Keratinocyte (primary cell): ENCODE measurements around the gene AIFM3. TPM values are rescaled to one million over a fixed set of nuclear protein-coding genes. Genes with fewer than 3 reads are reported as not detected.

ENCODE experiments used
- DNase-seq: peaks from one replicate; pipeline ENCODE4 v3.0.0-alpha.2; 2011; ENCODE audit warnings: low read depth, missing footprints, low spot score
- FAIRE-seq: peaks from 2 replicates; lab custom pipeline; 2011; peaks lifted over from hg19 to GRCh38; lab: Jason Lieb, UNC
- H2AFZ ChIP-seq: 2 replicates; pipeline ENCODE4 v1.6.0; 2012; ENCODE audit warnings: low read length, control low read depth, inconsistent platforms; ENCODE audit not compliant: control insufficient read depth
- H3K27ac ChIP-seq: 2 replicates; pipeline ENCODE4 v1.5.1; 2011; ENCODE audit warnings: low read length; ENCODE audit not compliant: control insufficient read depth, insufficient read depth
- H3K27me3 ChIP-seq: 3 replicates; pipeline ENCODE4 v1.6.0; 2011; ENCODE audit warnings: low read length; ENCODE audit not compliant: control insufficient read depth, insufficient read depth; ENCODE audit errors: extremely low read depth
- H3K36me3 ChIP-seq, 2 experiments: 2 replicates in 1 of 2; 3 replicates in 1 of 2; pipeline ENCODE4 v1.5.1; 2011; ENCODE audit warnings: low read length in 2 of 2, mild to moderate bottlenecking in 1 of 2; ENCODE audit not compliant: control insufficient read depth in 2 of 2, insufficient read depth in 2 of 2; ENCODE audit errors: extremely low read depth in 1 of 2
- H3K4me1 ChIP-seq: 3 replicates; pipeline ENCODE4 v1.5.1; 2011; ENCODE audit warnings: low read length; ENCODE audit not compliant: control insufficient read depth, insufficient read depth; ENCODE audit errors: extremely low read depth
- H3K4me2 ChIP-seq: 3 replicates; pipeline ENCODE4 v1.6.0; 2011; ENCODE audit warnings: low read depth, low read length; ENCODE audit not compliant: control insufficient read depth, insufficient read depth; ENCODE audit errors: extremely low read depth
- H3K4me3 ChIP-seq, 3 experiments: fragments of 200-600 bp in 1 of 3; sonication (generic) in 1 of 3; 2 replicates in 2 of 3; 3 replicates in 1 of 3; pipeline ENCODE4 v1.5.1; 2011 to 2016; ENCODE audit warnings: low read length in 3 of 3, mild to moderate bottlenecking in 3 of 3, control low read depth in 2 of 3, inconsistent platforms in 1 of 3, low read depth in 1 of 3, mixed read lengths in 1 of 3, mixed run types in 1 of 3, moderate library complexity in 1 of 3; ENCODE audit not compliant: control insufficient read depth in 2 of 3, insufficient read depth in 2 of 3; ENCODE audit errors: extremely low read depth in 1 of 3
- H3K79me2 ChIP-seq: 2 replicates; pipeline ENCODE4 v1.6.0; 2012; ENCODE audit warnings: low read length; ENCODE audit not compliant: control insufficient read depth, insufficient read depth
- H3K9ac ChIP-seq: 3 replicates; pipeline ENCODE4 v1.6.0; 2011; ENCODE audit warnings: low read length; ENCODE audit not compliant: control insufficient read depth, insufficient read depth; ENCODE audit errors: extremely low read depth
- H3K9me1 ChIP-seq: 3 replicates; pipeline ENCODE4 v1.6.0; 2011; ENCODE audit warnings: low read length; ENCODE audit not compliant: control insufficient read depth, insufficient read depth; ENCODE audit errors: extremely low read depth
- H3K9me3 ChIP-seq: 2 replicates; pipeline ENCODE4 v1.5.1; 2012; ENCODE audit warnings: low read depth, low read length; ENCODE audit not compliant: control insufficient read depth
- H4K20me1 ChIP-seq: 3 replicates; pipeline ENCODE4 v1.6.0; 2011; ENCODE audit warnings: low read length; ENCODE audit not compliant: control insufficient read depth, insufficient read depth; ENCODE audit errors: extremely low read depth
- EZH2 ChIP-seq: IDR thresholded peaks from one replicate; pipeline ENCODE4 v1.6.1; 2012; ENCODE audit warnings: inconsistent platforms, mild to moderate bottlenecking, low read length, moderate library complexity
- dilution Hi-C: fragments of 300-500 bp; cut with MboI; formaldehyde crosslinking; loops from one replicate; pipeline ENCODE4 v1.7.0; 2020; ENCODE audit warnings: low sequenced_read_pairs; ENCODE audit not compliant: extremely low pct_ligation_motif_present
- polyA plus RNA-seq, 5 experiments: library from polyadenylated mRNA; depleted of rRNA in 3 of 5; stranded (reverse) in 3 of 5; stranded (forward) in 1 of 5; unstranded in 1 of 5; fragments of >200 nt; gene quantifications; 1 replicate in 1 of 5; 2 replicates in 3 of 5; 3 replicates in 1 of 5; pipeline versions ENCODE4 v1.2.1 to v1.2.3, GENCODE V29; 2011 to 2012; ENCODE audit warnings: missing spikeins in 2 of 5, low read depth in 1 of 5, low replicate concordance in 1 of 5
- TF ChIP-seq, protein P1 (sequence below), 3 experiments: IDR thresholded peaks in 1 of 3; conservative IDR thresholded peaks in 1 of 3; optimal IDR thresholded peaks in 1 of 3; 2 replicates in 2 of 3; 3 replicates in 1 of 3; pipeline versions ENCODE3 to v1.5.1; 2011; ENCODE audit warnings: low read length in 3 of 3, mild to moderate bottlenecking in 3 of 3, moderate library complexity in 2 of 3, control low read depth in 1 of 3, inconsistent platforms in 1 of 3; ENCODE audit not compliant: insufficient read depth in 2 of 3; ENCODE audit errors: extremely low read depth in 1 of 3

The AIFM3 gene
- polyA plus RNA-seq, 1 donor (not counting 4 experiments of a cell fraction or from before 2014, with no cell fraction given): 0.59 TPM

DNA sequence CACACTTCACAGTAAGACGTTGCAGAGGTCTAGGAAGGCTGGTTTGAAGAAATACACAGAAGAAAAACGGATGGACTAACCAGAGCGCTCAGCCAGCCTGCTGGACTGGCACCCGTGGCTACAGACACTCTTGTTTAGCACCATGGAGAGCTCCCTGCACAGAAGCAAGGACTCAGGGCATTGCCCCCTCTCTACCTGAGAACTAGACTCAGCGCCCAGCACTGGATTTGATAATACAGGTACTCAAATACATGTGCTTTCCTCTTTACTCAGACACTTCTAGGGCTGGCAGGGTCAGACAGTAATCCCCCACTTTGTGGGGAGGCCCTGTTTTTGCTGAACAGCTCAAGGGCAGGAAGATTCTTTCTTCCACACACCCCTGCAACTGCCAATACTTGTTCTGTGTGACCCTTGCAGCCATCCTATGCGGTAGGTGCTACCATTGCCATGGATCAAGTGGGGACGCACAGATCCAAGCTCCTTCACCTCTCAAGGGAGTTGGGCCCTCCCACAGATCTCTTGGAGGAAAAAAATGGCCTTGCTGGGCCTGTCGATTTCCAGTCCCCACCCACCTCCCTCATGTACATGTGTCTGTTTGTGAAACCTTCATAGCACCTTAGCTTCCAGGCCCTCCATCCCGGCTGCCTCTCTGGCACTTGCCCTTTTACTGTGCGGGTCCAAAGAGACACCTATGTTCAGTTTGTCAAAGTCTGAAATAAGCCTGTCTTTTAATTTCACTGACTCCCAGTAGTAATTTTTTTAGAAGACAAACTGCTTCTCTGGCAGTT is 42.8 kb downstream of the AIFM3 start:
- Histone ChIP-seq H2AFZ (no peak overlapping the region), H3K79me2 (no peaks in the 10 kb centered on the region), H3K27ac (no peak overlapping the region), H3K9ac (no peak overlapping the region), H3K9me1 (no peaks in the 10 kb centered on the region), H3K4me2 (no peak overlapping the region), H3K4me3 (no peak overlapping the region), H3K27me3 (no peaks in the 10 kb centered on the region), H4K20me1 (no peaks in the 10 kb centered on the region), H3K4me1 (peaks cover 19% of the 10 kb centered on the region), H3K9me3 (no peaks in the 10 kb centered on the region), H3K36me3 (peaks cover 0 to 1% of the 10 kb centered on the region in 2 experiments)
- no peak for FAIRE-seq
- dilution Hi-C loops: no loop called here
- no peak for DNase-seq
- TF ChIP-seq, protein P1, sequence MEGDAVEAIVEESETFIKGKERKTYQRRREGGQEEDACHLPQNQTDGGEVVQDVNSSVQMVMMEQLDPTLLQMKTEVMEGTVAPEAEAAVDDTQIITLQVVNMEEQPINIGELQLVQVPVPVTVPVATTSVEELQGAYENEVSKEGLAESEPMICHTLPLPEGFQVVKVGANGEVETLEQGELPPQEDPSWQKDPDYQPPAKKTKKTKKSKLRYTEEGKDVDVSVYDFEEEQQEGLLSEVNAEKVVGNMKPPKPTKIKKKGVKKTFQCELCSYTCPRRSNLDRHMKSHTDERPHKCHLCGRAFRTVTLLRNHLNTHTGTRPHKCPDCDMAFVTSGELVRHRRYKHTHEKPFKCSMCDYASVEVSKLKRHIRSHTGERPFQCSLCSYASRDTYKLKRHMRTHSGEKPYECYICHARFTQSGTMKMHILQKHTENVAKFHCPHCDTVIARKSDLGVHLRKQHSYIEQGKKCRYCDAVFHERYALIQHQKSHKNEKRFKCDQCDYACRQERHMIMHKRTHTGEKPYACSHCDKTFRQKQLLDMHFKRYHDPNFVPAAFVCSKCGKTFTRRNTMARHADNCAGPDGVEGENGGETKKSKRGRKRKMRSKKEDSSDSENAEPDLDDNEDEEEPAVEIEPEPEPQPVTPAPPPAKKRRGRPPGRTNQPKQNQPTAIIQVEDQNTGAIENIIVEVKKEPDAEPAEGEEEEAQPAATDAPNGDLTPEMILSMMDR (optimal IDR thresholded peaks at IDR 0.05 in 1 of 3, IDR thresholded peaks at IDR 0.05 in 1 of 3, conservative IDR thresholded peaks at IDR 0.05 in 1 of 3; ENCODE audit: extremely low read depth in 1 of 3, insufficient read depth in 2 of 3, low read length in 3 of 3): no peak
- no peak for TF ChIP-seq EZH2

DNA sequence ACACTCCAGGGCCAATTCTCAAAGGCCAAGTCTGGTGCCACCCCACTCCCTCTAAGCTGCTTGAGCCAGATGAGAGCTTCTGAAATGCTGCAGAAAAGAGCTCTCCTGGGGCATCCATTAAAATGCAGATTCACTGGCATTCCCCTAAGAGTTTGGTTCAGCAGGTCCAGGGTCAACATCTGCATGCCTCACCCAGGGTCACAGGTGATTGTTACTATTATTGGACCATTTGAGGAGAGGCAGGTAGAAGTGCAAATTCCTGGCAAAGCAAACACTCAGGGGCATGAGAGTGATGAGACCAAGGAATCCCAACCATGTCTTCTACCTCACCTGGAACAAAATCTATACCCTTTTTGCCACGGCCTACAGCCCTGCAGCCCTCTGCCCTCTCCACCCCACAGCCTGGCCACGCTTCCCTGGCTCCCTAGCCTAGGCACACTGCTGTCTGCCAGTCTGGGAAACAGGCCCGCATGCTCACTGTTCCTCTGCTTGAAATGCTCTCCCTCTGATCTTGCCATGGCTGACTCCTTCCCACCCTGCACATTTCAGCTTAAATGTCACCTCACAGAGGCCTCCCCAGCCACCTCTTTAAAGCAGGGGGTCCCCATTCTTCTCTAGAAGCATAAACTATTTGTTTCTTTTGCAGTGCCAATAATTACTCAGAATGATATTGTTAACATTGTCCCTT is 43.5 kb downstream of the AIFM3 start:
- H3K9ac ChIP-seq: no peak overlapping the region
- H3K36me3 ChIP-seq: peaks cover 0 to 1% of the 10 kb centered on the region in 2 experiments
- no peaks in the 10 kb centered on the region for H3K79me2 ChIP-seq
- dilution Hi-C loops: no loop called here
- H3K9me1 ChIP-seq: no peaks in the 10 kb centered on the region
- H2AFZ ChIP-seq: no peak overlapping the region
- no peak for DNase-seq
- H3K4me2 ChIP-seq: no peak overlapping the region
- H3K27me3 ChIP-seq: no peaks in the 10 kb centered on the region
- peaks cover 23% of the 10 kb centered on the region for H3K4me1 ChIP-seq
- H3K9me3 ChIP-seq: no peaks in the 10 kb centered on the region
- H3K27ac ChIP-seq: no peak overlapping the region
- no peak overlapping the region for H3K4me3 ChIP-seq
- TF ChIP-seq, protein P1 (optimal IDR thresholded peaks at IDR 0.05 in 1 of 3, IDR thresholded peaks at IDR 0.05 in 1 of 3, conservative IDR thresholded peaks at IDR 0.05 in 1 of 3; ENCODE audit: extremely low read depth in 1 of 3, insufficient read depth in 2 of 3, low read length in 3 of 3): no peak
- TF ChIP-seq EZH2: no peak
- no peaks in the 10 kb centered on the region for H4K20me1 ChIP-seq
- no peak for FAIRE-seq
